Activated CD8-positive, alpha-beta T cell treated with anti-CD3 and anti-CD28 coated beads for 36 hours (primary cell): ENCODE data around the gene GASK1B. TPM values are rescaled to one million over a fixed set of nuclear protein-coding genes. Genes with fewer than 3 reads are reported as not detected.

Experiments used
- ATAC-seq: fragments of 200-7000 bp; cut with Tn5 transposase; one replicate; pipeline ENCODE4 v1.10.0; 2021; ENCODE audit warnings: mild to moderate bottlenecking, moderate library complexity
- CTCF ChIA-PET: fragments of 350-600 bp; sonication (Branson Sonifier 250); formaldehyde crosslinking; loops from one replicate; lab custom pipeline; 2021; ENCODE audit warnings: antibody characterized with exemption; lab: Charles Lee
- POLR2A ChIA-PET: fragments of 350-600 bp; sonication (Branson Sonifier 250); formaldehyde crosslinking; loops from one replicate; lab custom pipeline; 2021; ENCODE audit warnings: antibody characterized with exemption; lab: Charles Lee
- DNase-seq: peaks from one replicate; pipeline ENCODE4 v3.0.0-alpha.2; 2020
- H3K27ac Mint-ChIP-seq: one replicate; pipeline ENCODE4 v1.8.0; 2021; ENCODE audit warnings: mild to moderate bottlenecking, mixed read lengths
- H3K27me3 Mint-ChIP-seq: one replicate; pipeline ENCODE4 v1.8.0; 2021; ENCODE audit warnings: mixed read lengths
- H3K36me3 Mint-ChIP-seq: one replicate; pipeline ENCODE4 v1.8.0; 2021; ENCODE audit warnings: low read depth, mixed read lengths
- H3K4me1 Mint-ChIP-seq: one replicate; pipeline ENCODE4 v1.8.0; 2021; ENCODE audit warnings: low read depth, mixed read lengths
- H3K4me3 Mint-ChIP-seq: one replicate; pipeline ENCODE4 v1.8.0; 2021; ENCODE audit warnings: mild to moderate bottlenecking, moderate library complexity, mixed read lengths
- H3K9me3 Mint-ChIP-seq: one replicate; pipeline ENCODE4 v1.8.0; 2021; ENCODE audit warnings: mixed read lengths
- CTCF ChIP-seq: fragments of 200-600 bp; IDR thresholded peaks from one replicate; pipeline ENCODE4 v1.8.0; 2022; ENCODE audit warnings: antibody characterized with exemption, mild to moderate bottlenecking
- intact Hi-C: fragments of 100-400 bp; cut with micrococcal nuclease; formaldehyde crosslinking; loops from one replicate; pipeline ENCODE4 v1.10.0; 2022
- total RNA-seq, 2 experiments: library from RNA; stranded (reverse); gene quantifications; one replicate each; pipeline ENCODE4 v1.2.3, GENCODE V29; 2021

The GASK1B gene
- not detected for total RNA-seq

- ChIA-PET CTCF (interaction anchor here (0.7 to 1.1 kb wide), 8 partner anchors 9 to 182 kb away, joined by 3 to 6 read pairs (median 3); no protein-coding TSS in a partner anchor), POLR2A (no interaction called here)
- Mint-ChIP-seq H3K27me3 (peaks cover 35% of the 10 kb centered on the region), H3K4me1 (no peaks in the 10 kb centered on the region), H3K4me3 (no peak within 1 kb of the TSS), H3K9me3 (no peaks in the 10 kb centered on the region), H3K36me3 (no peaks in the 10 kb centered on the region), H3K27ac (no peak within 1 kb of the TSS)
- TF ChIP-seq CTCF, result peak; percentile 54
- ATAC-seq (no peak), DNase-seq (peak; percentile 41)
- intact Hi-C loops, result loop anchor here (2.0 kb wide), 1 partner anchor 180 kb away; no protein-coding TSS in a partner anchor
Observed at GRCh38 chr4:158172261-158173258, at the start of gene GASK1B. GASK1B (minus strand) TSS chr4:158173025; CDS start chr4:158171375, 1,650 bp downstream.

GRCh38 chr4:158219623-158220022 lies 46.8 kb upstream of the GASK1B start:
- Mint-ChIP-seq H3K27ac (no peak overlapping the region), H3K4me3 (no peak overlapping the region), H3K36me3 (no peaks in the 10 kb centered on the region), H3K4me1 (no peaks in the 10 kb centered on the region), H3K9me3 (no peaks in the 10 kb centered on the region), H3K27me3 (peaks cover 5% of the 10 kb centered on the region)
- POLR2A ChIA-PET, result no interaction called here
- CTCF ChIA-PET, result interaction anchor here (1.2 kb wide), 1 partner anchor 36 kb away, joined by 5 read pairs; no protein-coding TSS in a partner anchor
- ATAC-seq, result no peak
- no peak for DNase-seq
- TF ChIP-seq CTCF, result no peak
- intact Hi-C loops, result no loop called here

- ChIA-PET POLR2A (no interaction called here), CTCF (interaction anchor here (1.4 kb wide), 1 partner anchor 10 kb away, joined by 5 read pairs; no protein-coding TSS in a partner anchor)
- DNase-seq (no peak), ATAC-seq (no peak)
- Mint-ChIP-seq H3K36me3 (no peaks in the 10 kb centered on the region), H3K27ac (no peak overlapping the region), H3K4me3 (no peak overlapping the region), H3K4me1 (no peaks in the 10 kb centered on the region), H3K9me3 (no peaks in the 10 kb centered on the region), H3K27me3 (peaks cover 12% of the 10 kb centered on the region)
- TF ChIP-seq CTCF, result no peak
- intact Hi-C loops, result no loop called here
Observed at GRCh38 chr4:158217763-158218162, 44.9 kb upstream of the GASK1B start.

GRCh38 chr4:158214856-158215255 lies 42.0 kb upstream of the GASK1B start:
- Mint-ChIP-seq H3K4me3 (no peak overlapping the region), H3K36me3 (no peaks in the 10 kb centered on the region), H3K9me3 (no peaks in the 10 kb centered on the region), H3K27me3 (peaks cover 24% of the 10 kb centered on the region), H3K4me1 (peaks cover 11% of the 10 kb centered on the region), H3K27ac (no peak overlapping the region)
- no peak for DNase-seq
- intact Hi-C loops, result no loop called here
- ChIA-PET CTCF (no interaction called here), POLR2A (no interaction called here)
- ATAC-seq, result no peak
- no peak for TF ChIP-seq CTCF

GRCh38 chr4:158213466-158213865 lies 40.6 kb upstream of the GASK1B start:
- no peak for TF ChIP-seq CTCF
- ATAC-seq (no peak), DNase-seq (no peak)
- H3K36me3 Mint-ChIP-seq, result no peaks in the 10 kb centered on the region
- CTCF ChIA-PET, result interaction anchor here (2.1 kb wide), 1 partner anchor 20 kb away, joined by 7 read pairs; no protein-coding TSS in a partner anchor
- peaks cover 16% of the 10 kb centered on the region for H3K4me1 Mint-ChIP-seq
- no peak overlapping the region for H3K4me3 Mint-ChIP-seq
- intact Hi-C loops, result no loop called here
- POLR2A ChIA-PET, result no interaction called here
- H3K9me3 Mint-ChIP-seq, result no peaks in the 10 kb centered on the region
- H3K27me3 Mint-ChIP-seq, result peaks cover 31% of the 10 kb centered on the region
- H3K27ac Mint-ChIP-seq, result no peak overlapping the region
